Measurements from ENCODE around the gene OARD1.

Gene OARD1

DNA sequence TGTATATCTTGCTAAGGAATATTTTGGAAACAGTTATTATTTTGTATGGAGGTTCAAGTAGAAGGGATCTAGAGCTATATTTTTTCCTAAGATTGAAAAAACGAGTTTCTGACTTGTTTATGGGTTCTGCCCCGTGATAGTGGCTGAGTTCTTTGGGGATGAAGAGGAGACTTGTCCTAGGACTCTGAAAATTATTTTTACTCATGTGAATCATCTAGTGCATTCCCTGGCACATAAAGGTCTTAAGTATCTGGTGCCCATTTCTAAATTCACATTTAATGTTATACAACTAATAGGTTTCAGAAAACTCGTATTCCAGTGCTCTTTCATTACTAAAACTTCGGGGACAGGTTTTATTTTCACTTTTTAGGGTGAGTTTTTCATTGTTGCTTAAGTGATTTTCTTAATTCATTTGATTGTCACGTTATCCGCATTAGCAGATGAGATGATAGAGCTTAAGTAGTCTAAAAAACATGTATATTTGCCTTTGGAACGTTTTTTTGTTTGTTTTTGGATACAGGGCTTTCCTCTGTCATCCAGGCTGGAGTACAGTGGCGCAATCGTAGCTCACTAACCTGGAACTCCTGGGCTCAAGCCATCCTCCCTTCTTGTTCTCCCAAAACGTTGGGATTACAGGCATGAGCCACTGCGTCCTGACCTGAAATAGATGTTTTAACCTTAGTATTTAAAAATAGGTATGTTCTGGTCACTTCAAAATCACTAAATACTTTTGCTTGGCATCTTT, 2.7 kb upstream of the OARD1 start:
- no peak for DNase-seq (ENCODE audit: low read depth)

GRCh38 chr6:41073968-41074691, 2.0 kb upstream of the OARD1 start:
- no peak for DNase-seq (ENCODE audit: low read depth)

DNA sequence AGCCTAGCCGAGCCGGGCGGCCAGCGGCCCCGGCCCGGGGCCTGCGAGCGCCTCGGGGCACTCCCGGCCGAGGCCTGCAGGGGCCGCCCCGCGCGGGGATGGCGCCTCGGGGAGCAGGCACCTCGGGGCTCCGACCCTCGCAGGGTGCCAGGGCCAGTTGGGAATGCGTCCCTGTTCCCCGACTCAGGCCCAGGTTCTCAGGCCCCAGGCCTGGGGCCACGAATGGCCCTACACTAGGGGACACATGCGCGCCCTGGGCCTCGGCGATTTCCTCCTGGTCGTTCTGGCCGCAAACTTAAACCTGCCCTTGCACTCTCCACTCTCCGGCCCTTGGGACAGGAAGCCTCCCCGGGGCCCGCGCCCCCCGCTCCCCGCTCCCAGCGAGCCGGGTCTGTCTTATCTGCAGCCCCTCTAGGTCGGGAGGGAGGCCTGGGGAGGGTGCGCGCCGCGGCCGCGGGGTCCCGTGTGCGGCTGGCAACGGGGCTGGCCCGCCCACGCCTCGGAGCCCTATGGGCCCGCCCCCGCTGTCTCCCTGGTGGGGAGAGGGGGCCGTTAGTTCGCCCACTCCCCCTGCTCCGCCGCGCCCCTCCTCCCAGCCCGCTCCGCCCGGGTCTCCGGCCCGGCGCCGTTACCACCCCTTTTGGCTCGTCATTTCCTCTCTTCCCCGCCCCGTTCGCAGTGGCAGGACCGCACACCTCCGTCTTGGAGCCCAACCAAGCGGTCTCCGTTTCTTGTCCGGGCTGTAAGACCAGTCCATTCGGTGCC, 1.2 kb upstream of the OARD1 start:
- DNase-seq (ENCODE audit: low read depth), result peak; percentile 73

- peak; percentile 100 for DNase-seq (ENCODE audit: low read depth)
These were observed 663 bp upstream of the OARD1 start, which contains the start of gene NFYA for GRCh38 chr6:41072836-41073202. TSS of gene NFYA (plus strand) at chr6:41072974. CDS start at chr6:41079090, 6,116 bp downstream.

DNA sequence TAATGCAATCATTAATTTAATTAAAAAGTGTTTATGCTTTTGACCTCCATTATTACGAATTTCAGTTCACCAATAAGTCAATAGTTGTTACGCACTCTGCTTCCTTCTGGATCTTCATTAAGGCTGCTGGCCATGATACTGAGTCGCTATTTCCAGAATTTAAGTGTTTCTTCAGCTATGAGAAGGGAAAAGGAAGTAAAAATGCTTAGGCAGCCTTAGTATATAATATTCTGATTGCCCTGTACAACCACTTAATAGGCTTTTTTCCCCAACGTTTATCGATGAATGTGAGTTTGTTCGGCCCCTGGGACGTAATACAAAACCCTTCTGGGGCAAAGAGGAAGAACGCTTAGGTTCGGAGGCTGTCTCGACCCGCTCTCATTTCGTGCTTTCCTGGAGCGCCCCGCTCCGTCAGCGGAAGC, 644 bp downstream of the OARD1 start:
- DNase-seq (ENCODE audit: low read depth), result no peak

DNA sequence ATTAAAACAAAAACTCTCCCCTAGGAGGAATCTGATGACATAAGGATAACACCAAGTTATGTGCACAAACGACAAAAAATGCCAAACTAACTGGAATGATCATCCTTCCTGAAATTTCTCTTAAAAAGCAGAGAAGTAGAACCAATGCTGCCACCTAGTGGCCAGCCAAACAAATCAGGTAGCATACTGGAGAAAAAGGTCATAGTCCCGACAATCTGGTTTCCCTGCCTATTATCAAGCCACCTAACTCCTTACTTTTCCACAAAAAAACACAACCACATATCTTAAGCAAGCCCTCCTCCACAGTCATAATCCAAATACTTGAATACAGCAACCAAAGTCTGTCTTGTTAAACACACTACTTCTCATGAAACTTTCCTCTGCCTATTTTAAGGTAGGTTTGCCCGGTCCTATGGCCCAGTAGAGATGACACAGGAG, 5.3 kb downstream of the OARD1 start:
- DNase-seq (ENCODE audit: low read depth), result peak; percentile 38

- DNase-seq (ENCODE audit: low read depth), result no peak
These were observed 6.6 kb downstream of the OARD1 start for GRCh38 chr6:41065550-41066026.

GRCh38 chr6:41064841-41065240, 7.3 kb downstream of the OARD1 start:
- no peak for DNase-seq (ENCODE audit: low read depth)

DNA sequence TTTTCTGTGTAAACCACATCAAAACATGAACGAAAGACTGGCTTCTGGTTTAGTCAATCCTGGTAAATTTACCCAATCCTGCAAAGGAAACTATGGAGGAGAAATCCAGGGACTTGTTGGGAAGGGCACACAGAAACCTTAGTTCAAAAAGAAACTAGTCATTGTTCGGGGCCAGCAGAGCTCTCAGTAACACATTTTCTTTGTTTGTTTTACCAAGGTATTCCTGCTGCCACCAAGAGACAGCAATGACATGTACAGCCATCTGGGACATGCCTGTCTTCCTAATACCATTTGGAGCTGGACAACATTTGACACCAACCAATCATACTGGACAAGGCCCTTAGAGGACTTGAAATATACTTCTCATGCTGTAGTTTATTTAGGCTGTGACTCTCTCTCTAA, 8.3 kb downstream of the OARD1 start:
- no peak for DNase-seq (ENCODE audit: low read depth)

DNA sequence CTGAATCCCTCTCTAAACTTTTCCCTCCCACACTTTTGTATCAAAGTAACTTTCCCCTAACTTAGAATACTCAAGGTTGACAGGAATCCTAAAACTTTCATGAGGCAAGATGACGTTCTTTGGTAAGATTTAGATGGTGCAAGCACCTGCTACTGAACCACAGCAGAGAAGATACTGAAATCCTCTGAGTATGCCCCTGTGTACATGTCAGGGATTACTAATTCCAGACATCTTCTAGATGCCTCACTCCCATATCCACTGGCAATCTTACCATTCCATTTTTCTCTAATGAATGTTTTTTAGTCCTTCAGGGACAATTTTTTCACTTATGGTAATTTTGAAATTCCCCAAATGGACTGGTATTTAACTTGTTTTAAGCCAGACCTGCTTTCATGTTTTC, 10.1 kb downstream of the OARD1 start:
- DNase-seq (ENCODE audit: low read depth), result no peak

DNA sequence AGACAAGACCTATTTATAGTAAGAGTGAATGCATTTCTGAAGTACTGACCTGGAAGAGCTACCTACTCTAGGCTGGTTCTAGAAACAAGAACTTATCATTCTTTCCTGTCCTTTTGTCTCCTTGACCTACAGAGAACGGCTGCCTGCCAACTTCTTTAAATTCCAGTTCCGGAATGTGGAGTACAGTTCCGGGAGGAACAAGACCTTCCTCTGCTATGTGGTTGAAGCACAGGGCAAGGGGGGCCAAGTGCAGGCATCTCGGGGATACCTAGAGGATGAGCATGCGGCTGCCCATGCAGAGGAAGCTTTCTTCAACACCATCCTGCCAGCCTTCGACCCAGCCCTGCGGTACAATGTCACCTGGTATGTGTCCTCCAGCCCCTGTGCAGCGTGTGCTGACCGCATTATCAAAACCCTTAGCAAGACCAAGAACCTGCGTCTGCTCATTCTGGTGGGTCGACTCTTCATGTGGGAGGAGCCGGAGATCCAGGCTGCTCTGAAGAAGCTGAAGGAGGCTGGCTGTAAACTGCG, 10.9 kb downstream of the OARD1 start:
- DNase-seq (ENCODE audit: low read depth), result no peak

- no peak for DNase-seq (ENCODE audit: low read depth)
These were observed 12.6 kb downstream of the OARD1 start for GRCh38 chr6:41059556-41059955.

DNA sequence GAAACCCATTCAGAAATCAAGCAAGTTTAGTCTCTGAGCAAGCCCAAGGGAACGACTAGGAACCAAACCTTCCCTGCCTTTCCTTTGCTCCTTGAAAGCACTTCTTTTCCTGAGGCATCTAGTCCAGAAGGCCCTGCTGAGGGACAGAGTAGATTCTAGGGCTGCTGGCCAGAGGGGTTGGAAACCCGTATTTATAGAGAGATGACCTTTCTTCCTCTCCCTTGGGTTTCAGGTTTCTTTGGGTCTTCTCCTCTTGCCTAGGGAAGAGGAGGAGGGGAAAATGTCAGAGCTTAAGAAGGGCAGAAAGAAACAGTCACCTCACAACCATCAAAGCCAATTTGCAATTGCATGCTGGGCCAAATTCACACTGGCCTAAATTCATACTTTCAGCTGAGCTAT, 13.4 kb downstream of the OARD1 start:
- no peak for DNase-seq (ENCODE audit: low read depth)

GRCh38 chr6:41056768-41057490, 15.2 kb downstream of the OARD1 start:
- DNase-seq (ENCODE audit: low read depth), result no peak

- no peak for DNase-seq (ENCODE audit: low read depth)
These were observed 17.0 kb downstream of the OARD1 start for GRCh38 chr6:41055149-41055548.

DNA sequence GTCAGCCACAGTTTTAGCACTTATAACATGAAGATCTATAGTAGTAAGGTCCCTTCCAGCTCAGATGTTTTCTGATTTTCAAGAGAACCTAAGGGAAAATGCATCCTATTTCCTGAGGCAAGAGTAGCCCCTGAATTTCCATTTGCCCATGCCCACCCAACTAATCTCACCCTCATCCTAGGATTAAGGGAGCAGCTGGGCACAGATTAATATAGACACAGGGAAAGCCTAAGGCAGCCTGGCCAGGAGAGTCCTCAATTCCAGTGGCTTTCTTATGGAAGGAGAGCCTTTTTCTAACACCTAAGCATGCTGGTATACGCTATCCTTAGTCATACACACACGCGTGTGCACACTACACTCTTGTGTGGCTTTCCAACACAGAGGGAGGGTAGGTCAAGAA, 17.6 kb downstream of the OARD1 start:
- no peak for DNase-seq (ENCODE audit: low read depth)

DNA sequence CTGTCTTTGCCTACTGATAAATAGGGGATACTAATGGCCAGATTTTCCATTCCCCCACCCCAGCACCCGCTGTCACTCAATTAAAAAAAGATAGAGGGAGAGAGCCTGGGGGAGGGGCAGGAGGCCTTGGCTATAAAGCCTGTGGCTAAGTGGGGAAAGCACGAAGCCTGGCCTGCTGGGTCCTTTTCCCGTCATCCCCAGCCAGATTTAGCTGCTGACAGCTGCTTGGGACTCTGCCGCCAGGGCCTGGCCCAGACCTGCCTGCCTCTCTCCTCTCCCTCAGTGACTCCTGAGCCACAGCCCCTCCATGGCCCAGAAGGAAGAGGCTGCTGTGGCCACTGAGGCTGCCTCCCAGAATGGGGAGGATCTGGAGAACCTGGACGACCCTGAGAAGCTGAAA, 19.1 kb downstream of the OARD1 start, which contains the start of gene APOBEC2:
APOBEC2 (plus strand) TSS at position 162 of the 400 bp plus-strand sequence; CDS start at position 308, 146 bp downstream.
- no peak for DNase-seq (ENCODE audit: low read depth)

DNA sequence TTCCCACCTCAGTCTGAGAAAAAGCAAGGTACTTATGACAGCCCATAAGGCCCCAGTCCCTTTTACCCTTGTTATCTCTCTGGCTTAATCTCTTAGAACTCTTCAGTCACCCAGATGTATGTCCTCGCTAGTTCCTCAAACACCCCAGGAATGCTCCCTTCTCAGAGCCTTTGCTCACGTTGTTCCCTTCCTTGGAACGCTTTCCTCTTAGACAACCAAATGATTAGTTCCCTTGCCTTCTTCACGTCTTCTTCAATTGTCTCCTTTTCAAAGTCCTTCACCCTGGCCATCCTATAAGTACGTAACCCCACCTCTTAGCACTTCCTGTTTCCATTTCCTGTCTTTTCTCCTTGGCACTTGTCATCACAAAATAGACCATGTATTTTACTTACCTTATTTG, 20.3 kb downstream of the OARD1 start:
- no peak for DNase-seq (ENCODE audit: low read depth)

- no peak for DNase-seq (ENCODE audit: low read depth)
These were observed 21.6 kb downstream of the OARD1 start for GRCh38 chr6:41050536-41050935.

DNA sequence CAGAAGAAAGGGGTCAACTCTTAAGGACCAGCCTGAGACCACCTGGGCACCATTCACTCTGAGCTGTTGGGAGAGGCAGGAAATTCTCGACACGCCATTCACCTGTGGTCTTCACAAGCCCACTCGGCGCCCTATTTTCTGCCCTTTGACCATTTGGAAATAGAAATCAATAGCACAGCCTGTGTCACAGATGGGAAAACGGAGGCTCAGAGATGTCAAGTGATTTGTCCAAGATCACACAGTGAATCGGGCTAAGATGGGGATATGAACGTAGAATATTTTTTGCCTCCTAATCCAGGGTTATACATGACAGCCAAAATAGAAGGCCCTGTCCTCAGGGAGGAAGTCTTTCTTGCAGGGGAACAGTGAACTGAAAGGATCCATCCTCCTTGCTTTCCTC, 22.2 kb downstream of the OARD1 start:
- DNase-seq (ENCODE audit: low read depth), result no peak

DNA sequence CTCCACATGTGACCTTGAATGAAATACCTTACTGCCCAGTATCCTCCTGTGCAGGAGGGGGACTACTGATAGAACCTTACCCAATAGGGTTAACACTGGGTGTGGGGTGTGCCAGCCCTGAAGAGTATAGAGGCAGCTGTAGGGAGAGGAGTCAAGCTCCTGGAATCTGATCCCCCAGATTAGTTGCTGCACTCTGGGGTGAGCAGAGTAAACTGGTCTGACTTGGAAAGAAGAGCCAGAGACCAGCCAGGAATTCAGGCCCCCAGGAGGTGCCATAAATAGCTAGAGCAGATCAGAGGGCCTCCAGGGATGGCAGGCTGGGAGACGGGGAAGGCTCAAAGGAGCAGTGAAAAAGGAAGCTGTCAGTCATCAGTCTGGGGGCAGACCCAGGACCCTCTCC, 22.6 kb downstream of the OARD1 start:
- DNase-seq (ENCODE audit: low read depth), result no peak

Data from activated T-helper 9 cell treated with anti-CD3 and anti-CD28 coated beads, Interleukin-2, amount 50 U/mL, for 16 hours (primary cell).